Embryonic facial prominence (tissue), 1 donor: Measurements from ENCODE around the gene PRKRA.
"Not testable (repeated sequence)": the region's sequence is repeated elsewhere in the genome, so short reads cannot be mapped to it uniquely, and the experiment has no call there.

Experiments
- DNase-seq: peaks from one replicate; pipeline ENCODE4 v3.0.0-alpha.2; 2016; ENCODE audit errors: extremely low spot score

The PRKRA gene

DNA sequence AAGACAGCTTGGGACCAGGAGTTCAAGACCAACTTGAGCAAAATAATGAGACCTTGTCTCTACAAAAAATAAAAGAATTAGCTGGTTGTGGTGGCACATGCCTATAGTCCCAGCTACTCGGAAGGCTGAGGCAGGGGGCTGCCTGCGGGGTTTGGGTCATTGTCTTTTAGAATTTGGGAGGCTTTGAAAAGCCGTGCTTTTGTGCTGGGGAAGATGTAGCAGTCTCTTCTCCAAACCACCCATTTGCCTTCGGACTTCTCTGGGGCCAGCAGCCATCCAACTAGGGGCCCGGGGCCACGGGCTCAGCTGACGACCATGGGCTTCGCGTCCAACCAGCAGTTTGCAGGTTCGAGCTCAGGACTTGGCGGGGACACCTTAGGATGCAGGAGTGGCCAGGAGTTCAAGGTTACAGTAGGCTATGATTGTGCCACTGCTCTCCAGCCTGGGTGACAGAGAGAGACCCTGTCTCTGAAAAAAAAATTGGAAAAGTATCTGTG, 6.5 kb upstream of the PRKRA start:
- DNase-seq = no peak

DNA sequence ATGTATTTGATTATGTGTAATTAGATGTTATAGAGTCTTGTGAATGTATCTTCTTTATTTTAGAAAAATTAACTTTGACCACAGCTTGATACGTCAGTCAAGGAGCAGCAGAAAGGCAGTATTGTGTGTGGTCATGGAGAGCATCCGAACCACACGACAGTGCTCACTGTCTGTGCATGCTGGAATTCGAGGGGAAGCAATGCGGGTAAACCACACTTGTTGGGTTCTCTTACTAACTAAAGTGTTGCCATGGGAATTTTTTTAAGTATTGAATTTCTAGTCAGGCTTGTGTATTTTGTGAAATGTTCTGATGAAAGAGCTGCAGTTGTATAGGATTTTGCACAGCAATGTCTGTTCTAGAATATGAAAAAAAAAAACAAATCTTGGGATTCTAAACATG, 5.0 kb upstream of the PRKRA start:
- peak; percentile 15 for DNase-seq

DNA sequence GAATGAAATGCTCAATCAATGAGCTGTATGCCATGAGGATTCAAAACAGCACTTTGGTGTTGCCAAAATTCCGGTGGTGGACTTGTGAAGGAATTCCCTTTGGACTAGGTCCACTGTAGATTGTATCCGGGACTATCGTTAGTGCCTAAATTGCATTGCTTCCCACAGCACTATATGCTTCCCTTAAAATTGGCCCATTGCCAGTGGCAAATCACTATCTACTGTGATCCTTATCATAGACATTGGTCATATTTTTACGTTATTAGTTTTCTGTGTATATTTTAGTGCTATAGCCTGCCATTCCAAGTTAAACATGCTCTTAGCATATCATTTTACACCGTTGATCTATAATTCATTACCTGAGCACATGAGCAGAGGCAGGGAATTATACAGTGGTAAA, 1.9 kb upstream of the PRKRA start:
- no peak for DNase-seq

DNA sequence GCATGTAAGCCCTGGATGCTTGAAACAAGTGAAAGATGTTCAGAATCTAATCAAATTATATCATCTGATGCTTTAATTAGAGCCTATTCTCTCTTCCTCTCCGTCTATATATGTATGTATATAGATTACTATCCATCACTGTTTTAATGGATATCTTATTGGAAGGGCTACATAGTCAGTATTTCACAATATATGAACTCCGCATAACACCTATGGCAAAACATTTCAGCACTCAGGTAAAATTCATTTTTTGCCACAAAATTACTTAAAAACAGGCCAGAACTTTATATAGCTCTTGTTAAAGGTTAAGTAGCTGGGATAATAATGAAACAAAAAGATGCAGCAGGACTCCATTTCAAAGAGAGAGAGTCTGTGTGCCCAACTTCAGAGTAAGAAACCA, 1.4 kb upstream of the PRKRA start:
- DNase-seq = no peak

DNA sequence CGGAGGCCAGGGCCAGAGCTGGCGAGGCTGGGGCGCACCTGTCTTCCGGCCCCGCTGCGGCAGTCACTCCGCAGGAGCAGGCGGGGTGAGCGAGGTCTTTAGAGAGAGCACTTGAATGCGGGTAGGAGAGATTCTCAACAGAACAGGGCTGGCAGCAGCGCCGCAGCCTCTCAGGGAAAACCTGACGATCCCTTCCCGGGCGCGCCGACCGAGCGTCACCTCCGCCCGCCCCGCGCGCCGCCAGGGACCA, 526 bp downstream of the PRKRA start:
- DNase-seq = peak; percentile 45

DNA sequence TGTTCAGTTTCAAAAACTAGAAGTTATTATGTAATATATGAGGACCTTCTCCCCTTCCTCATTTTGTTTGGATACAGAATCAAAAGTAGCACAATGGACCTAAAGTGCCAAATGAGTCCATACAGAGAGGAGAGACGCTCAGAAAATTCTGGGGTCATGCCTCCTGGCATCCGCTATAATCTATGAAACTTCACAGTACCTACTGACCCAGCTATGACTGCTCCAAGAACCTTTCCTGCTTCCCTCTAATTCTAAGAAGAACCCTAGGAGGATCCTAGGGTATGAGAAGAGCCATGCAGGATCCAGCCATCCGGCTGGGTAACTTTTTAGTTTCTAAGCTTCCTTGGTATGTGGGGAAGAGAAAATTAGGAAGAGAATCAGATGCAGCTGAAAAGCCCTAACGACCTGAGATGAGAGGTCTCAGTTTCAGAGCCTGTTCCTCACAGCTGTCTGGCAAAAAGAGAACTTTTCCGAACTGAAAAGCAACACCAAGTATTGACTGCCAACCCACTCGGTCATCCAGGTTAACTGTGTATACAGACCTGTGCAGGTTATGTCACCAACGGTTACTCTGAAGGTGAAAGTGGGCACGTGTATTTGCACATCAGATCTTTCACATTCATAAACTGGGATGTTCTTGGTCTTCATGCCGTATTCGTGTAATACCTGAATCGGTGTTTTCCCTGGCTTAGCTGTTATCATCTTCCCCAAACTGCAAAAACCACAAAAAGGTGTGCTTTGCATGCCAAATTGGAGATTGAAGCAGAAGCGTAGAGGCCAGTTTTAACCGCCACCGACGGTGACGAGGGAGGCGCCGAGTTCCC, 1.1 kb downstream of the PRKRA start:
- no peak for DNase-seq

DNA sequence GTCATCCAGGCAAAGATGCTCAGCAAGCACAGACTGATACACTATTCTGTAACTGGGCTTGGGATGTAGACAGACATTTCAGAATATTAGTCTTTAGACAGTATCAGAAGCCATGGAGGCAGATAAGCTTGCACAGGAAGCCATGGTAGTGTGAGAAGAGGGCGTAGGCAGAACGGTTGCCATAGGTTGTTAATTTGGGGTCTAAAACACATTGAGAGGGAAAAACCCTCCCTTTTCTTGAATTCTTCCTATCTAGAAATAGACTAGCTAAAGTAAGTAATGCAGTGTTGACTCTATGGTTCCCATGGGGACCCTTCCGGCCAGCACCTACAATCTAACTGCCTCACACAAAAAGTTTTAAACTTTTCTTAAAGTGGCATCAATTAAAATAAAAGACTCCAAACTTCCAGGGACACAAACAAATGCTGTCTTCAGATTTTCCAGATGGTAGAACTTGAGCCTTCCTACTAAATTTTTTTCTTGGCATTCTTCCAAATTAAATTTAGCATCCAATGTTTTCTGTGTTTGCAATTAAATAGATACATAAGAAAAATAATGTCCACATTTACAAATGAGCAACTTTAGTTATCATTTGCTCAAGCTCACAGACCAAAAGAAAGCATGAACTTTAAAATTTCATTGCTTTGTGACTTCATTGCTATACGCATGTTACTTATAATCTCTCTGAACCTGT, 1.9 kb downstream of the PRKRA start:
- DNase-seq = no peak

DNA sequence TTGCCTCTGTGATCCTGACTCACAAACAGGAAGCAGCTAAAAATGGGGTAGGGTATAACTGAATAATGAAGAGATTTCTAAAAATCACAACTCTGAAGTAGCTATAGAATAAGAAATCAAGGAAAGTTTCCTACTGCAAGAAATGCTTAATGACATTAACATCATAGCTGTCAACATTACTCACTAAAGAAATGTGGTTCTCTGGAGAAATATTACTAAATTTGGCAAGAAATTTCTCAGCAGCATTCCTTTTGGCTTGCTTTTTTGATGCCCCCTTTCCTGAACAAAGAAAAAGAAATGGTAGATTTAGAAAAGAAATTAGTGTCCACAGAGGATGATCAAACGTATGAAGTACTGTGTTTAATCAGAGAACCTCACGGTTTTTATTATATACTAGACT, 9.5 kb downstream of the PRKRA start:
- no peak for DNase-seq

DNA sequence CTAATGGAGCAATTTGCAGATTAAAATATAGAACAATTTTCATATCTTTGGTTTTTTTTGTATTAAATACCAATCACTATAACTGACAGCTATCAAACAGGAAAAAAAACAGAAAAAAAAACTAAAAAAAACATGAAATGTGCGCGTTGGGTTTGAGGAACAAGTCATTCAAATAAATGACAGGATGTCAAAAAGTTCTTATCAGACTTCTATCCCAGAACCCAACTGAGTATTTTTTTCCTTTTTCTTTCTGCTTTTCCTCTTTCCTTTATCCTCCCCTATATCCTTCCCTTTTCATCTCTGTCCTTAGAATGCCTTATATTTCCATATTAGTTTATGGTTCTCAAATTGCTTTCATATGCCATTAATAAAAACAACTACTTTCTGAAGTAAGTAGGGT, 14.3 kb downstream of the PRKRA start:
- DNase-seq = no peak

DNA sequence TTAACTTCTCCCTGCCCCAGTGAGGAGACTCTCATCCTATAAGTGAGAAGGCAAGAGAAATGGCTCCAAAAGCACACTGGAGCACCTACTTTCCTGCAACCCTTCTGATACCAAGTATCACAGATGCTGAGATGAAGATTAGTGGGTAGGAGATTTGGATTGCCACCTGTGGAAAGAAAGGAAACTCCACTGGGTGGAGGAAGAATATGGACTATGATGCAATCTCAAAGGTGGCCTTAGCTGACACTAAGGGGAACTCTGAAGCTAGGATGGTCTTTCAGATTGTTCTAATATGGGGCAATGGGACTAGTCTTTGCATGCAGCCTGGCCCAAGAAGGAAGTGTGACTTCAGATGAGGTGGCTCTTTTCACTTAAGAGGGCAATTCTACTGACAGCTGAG, 21.6 kb downstream of the PRKRA start:
- DNase-seq = no peak

DNA sequence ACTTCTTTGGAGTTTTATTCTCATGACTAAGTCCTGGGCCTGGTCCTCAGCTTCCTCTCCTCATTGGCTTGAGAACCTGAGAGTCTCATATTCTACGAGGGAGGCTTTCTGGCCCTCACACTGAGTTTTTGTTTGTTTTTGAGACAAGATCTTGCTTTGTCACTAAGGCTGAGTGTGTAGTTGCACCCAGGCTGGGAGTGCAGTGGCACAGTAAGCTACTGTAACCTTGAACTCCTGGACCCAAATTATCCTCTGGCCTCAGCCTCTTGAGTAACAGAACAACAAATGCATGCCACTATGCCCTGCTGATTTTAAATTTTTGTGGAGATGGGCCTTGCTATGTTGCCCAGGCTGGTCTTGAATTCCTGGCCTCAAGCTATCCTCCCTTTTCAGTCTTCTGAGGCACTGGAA, 22.6 kb downstream of the PRKRA start:
- no peak for DNase-seq

DNA sequence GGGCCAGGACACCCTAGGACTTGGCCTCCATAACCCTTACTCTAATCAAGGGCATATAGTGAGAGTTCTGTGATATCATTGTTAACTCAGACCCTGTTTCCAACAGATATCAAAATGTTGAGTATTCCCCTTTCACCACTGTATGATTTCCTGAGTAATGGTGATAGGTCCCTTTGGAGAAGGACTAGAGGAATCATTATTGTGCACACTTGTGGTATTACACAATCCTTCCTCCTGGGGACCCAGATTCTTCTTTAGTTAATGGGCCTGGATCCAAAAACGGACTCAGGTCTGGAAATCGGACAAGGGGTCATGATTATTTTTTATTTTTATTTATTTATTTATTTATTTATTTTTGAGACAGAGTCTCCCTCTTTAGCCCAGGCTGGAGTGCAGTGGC, 23.5 kb downstream of the PRKRA start:
- no peak for DNase-seq

DNA sequence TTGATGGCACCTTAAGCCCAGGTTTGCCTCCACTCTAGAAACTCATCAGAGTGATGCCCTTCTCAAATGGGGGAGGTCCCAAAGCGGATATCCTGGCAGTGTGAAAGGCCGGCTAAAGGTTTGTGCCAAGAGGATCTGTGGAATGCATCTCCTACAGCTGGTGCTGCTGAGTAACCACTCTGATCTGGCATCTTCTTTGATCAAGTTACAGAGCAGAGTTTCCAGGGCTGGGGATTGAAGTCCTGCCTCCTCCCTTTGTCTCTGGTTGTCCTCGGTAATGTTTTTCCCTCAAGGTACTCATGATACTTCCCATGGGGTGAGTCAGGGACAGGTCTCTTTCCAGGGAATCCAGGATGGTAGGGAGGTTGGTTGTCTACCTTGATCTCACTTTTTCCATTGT, 24.6 kb downstream of the PRKRA start:
- no peak for DNase-seq

DNA sequence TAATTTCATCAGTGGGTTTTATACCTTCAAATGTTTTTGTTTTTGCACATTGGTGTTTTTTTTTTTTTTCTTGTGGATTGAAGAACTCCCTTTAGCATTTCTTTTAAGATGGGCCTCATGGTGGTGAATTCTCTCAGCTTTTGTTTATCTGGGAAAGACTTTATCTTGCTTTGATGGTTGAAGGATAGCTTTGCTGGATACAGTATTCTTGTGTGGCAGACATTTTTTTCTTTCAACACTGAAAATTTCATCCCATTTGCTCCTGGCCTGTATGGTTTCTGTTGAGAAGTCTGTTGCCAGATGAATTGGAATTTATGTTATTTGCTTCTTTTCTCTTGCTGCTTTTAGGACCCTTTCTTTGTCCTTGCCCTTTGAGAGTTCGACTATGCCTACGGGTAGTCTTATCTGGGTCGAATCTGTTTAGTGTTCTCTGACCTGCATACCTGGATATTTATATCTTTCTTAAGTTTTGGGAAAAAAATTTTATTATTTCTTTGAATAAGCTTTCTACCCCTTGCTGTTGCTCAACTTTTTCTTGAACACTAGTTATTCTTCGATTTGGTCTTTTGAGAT, 25.6 kb downstream of the PRKRA start:
- DNase-seq = no peak

DNA sequence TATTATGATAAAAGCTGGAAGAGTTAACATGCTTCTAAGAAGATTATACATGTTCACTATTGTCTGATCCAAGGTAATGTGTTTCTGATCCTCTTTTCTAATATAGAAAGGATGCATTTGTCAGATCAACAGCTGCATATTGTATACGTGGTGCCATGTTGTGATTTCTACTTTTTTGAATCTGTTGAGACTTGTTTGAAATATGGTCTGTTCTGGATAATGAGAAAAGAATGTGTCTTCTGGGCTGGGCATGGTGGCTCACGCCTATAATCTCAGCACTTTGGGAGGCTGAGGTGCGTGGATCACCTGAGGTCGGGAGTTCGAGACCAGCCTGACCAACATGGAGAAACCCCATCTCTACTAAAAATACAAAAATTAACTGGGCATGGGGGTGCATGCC, 27.2 kb downstream of the PRKRA start:
- DNase-seq = not testable (repeated sequence)

DNA sequence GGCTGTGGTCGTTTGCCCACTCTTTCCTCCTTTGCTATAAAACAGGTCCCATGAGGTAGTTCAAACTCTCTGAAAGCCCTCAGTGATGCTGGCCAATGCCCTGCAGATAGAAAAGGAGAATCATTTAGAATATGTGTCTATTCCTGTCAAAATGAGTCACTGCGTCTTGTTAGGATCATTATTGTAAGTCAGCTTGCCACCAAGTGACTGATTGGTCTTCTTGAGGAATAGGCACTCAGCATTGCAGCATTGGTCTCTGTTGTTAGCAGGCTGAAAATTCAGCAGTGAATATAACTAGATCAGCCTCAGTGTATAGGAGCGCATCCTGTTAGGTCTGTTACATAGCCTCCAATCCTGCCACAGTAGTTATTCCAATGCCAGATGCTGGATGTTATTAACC, 28.9 kb downstream of the PRKRA start:
- no peak for DNase-seq

DNA sequence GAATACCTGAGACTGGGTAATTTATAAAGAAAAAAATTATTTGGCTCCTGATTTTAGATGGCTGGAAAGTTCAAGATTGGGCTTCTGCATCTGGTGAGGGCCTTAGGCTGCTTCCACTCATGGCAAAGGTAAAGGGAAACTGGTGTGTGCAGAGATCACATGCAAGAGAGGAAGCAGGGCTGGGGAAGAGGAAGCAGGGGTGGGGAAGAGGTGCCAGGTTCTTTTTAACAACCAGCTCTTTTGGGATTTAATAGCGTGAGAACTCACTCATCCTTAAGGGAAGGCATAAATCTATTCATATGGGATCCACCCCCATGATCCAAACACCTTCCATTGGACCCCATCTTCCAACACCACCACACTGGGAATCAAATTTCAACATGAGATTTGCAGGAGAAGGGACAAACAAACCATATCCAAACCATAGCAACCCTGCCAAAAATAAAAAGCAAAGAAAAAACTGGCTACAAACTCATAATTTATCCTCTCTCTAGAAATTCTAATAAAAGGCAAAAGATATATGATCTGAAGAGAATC, 30.4 kb downstream of the PRKRA start:
- no peak for DNase-seq

DNA sequence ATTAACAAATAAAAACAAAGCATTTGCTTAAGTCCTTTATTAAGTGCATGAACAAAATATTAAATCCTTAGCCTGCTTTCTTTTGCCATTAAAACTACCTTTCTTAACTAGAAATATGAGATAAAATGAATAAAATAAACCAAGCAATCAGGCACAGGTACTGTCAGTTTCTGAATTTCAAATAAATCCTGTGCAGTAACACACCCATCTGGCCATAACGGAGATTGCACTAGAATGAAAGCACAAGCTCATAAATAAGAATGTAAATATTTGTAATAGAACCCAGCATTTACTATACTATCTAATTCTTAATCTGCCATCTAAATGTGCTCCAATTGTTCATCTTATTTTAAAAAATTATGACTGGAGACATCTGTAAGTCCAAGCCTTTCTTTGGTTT, 31.9 kb downstream of the PRKRA start:
- DNase-seq = no peak

DNA sequence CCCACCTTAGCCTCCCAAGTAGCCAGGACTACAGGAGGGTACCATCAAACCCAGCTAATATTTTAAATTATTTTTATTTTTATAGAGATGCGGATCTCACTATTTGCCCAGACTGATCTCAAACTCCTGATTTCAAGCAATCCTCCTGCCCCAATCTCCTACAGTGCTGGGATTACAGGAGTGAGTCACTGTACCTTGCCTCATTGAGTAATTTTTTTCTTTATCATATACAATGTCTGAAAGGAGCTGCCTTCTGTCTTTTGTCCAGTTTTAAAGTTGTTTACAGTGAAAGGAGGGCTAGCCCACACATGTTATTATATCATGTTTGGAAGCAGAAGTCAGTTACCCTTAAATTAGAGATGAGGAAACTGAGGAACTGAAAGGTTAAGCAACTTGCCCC, 32.5 kb downstream of the PRKRA start:
- no peak for DNase-seq

DNA sequence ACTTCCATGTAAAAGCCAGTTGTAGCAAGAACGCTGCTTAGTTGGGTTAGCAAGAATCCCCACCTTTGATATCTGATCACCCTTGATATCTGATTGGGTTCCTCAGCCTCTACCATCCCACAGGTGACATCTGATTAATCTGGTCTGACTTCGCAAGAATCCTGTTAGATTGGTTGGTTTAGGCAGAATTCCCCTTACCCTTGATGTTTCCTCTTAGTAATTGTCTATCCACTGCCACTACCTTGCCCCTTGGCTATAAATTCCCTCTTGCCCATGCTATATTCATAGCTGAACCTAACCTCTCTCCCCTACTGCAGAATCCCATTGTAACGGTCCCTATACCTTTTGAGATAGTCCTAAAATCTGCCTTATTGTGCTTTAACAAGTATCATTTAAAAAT, 33.1 kb downstream of the PRKRA start:
- DNase-seq = no peak

DNA sequence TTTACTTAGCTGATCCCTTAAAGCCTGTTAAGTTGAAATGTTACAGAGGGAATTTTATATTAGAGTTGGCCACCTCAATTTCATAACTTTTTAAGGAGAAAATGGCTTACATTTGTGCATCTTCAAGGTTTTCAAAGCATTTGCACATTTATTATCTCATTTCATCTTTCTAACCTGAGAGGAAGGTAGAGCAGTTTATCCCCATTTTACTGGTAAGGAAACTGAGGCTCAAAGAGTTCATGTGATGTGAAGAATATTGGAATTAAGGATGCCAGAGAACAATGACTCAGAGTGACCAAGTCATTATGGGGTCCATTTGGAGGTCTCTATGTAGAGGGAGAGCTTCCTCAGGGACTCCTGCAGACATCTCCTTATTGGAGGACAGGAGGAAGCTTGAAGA, 35.0 kb downstream of the PRKRA start:
- DNase-seq = no peak

DNA sequence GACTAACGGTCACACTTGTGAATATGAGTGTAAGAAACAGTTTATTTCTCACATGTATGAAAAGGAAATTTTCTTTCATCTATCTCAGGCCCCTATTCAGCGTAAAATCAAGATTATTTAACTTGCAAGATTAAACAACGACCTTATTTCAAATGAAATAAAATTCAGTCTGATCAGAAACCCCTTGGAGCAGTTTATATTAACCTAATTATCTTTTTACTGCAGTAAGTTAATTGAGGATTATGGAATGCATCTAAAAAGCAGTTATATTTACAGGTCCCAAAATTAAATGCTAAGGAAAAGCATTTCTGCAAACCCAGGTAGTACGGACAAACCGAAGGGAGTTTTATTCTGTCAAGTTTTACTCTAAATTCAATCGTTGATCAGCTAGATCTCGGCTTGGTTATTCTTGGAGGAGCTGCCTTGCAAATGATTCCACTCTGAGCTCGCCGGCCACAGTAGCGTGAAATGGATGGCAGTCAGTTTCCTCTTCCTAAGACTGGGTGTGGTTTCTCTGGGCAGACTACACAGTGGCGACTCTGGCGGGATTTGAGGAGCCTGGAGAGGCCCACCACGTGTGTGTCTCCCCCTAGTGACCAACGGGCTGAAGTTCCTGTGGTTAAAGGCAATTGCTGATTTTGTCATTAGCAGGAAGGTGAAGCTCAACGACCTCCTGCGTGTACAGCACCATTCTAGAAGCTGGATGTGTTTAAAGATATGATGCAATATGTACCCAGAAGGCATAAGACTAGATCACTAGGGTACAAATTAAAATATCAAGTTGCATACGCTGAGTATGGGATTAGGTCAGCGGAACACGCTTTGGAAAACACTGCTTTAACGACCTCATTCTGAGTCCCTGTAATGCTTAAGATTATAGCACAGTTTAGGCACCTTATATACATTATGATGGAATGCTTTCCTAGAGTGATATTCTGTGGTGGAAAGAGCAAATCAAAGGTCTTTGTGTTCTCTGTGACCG, 36.4 kb downstream of the PRKRA start:
- DNase-seq = peak; percentile 76
